Tibial nerve (tissue), 4 donors: ENCODE measurements around the gene TSTD2. TPM values are rescaled to one million over a fixed set of nuclear protein-coding genes. Genes with fewer than 3 reads are reported as not detected.

ENCODE experiments used
- DNase-seq, 2 donors: peaks; one replicate each; pipeline ENCODE4 v3.0.0-alpha.2; 2019; ENCODE audit warnings: low spot score in 2 of 2
- H3K27ac ChIP-seq, 4 donors: fragments of 200-600 bp; sonication (generic) in 3 of 4; one replicate each; pipeline ENCODE4 v1.5.1; 2017 to 2019; ENCODE audit warnings: mild to moderate bottlenecking in 1 of 4
- H3K27me3 ChIP-seq, 2 donors: fragments of 200-600 bp; sonication (generic) in 1 of 2; one replicate each; pipeline versions ENCODE4 v1.5.1 to v1.6.0; 2017 to 2019
- H3K36me3 ChIP-seq, 3 donors: fragments of 200-600 bp; sonication (generic); one replicate each; pipeline ENCODE4 v1.5.1; 2018 to 2019
- H3K4me1 ChIP-seq, 4 donors: fragments of 200-600 bp; sonication (generic) in 3 of 4; one replicate each; pipeline ENCODE4 v1.5.1; 2017 to 2019
- H3K4me3 ChIP-seq, 4 donors: fragments of 200-600 bp; sonication (generic) in 3 of 4; one replicate each; pipeline ENCODE4 v1.5.1; 2017 to 2019; ENCODE audit warnings: mild to moderate bottlenecking in 1 of 4, moderate library complexity in 1 of 4
- H3K9me3 ChIP-seq, 4 donors: fragments of 200-600 bp; sonication (generic) in 3 of 4; one replicate each; pipeline ENCODE4 v1.5.1; 2017 to 2019
- CTCF ChIP-seq, 5 experiments: fragments of 200-600 bp in 3 of 5; fragments of 450-650 bp in 2 of 5; sonication (generic) in 3 of 5; IDR thresholded peaks; one replicate each; pipeline ENCODE4 v1.5.1; 2016 to 2019; ENCODE audit warnings: antibody characterized with exemption in 5 of 5, mild to moderate bottlenecking in 3 of 5, moderate library complexity in 2 of 5
- EP300 ChIP-seq, 2 donors: sonication (generic); formaldehyde crosslinking; IDR thresholded peaks; one replicate each; pipeline ENCODE4 v1.6.1; 2017; ENCODE audit warnings: antibody characterized with exemption in 2 of 2, mild to moderate bottlenecking in 1 of 2
- POLR2A ChIP-seq, 2 donors: fragments of 450-650 bp; IDR thresholded peaks; one replicate each; pipeline ENCODE4 v1.6.1; 2017; ENCODE audit warnings: antibody characterized with exemption in 2 of 2, mild to moderate bottlenecking in 2 of 2, moderate library complexity in 2 of 2
- WGBS, 2 donors: methylation state at CpG; one replicate each; pipeline ENCODE4 v1.1.5; 2018; 5-methylcytosine and 5-hydroxymethylcytosine counted together
- total RNA-seq, 4 donors: library from RNA; depleted of rRNA; stranded (reverse); fragments of >200 nt; gene quantifications; one replicate each; pipeline ENCODE4 v1.1.0, GENCODE V29; 2016

The TSTD2 gene
- total RNA-seq, 4 donors from 2014 or later, result 14.0 to 54.1 (median 23.6) TPM

GRCh38 chr9:97635026-97635425 lies 1.9 kb upstream of the TSTD2 start:
- peaks cover 4 to 69% (median 36%) of the 10 kb centered on the region in 4 donors for H3K4me1 ChIP-seq
- no peak for DNase-seq
- no peaks in the 10 kb centered on the region for H3K9me3 ChIP-seq
- H3K27ac ChIP-seq, result peak overlapping the region in 1 of 4 donors; percentile 100
- H3K36me3 ChIP-seq, result no peaks in the 10 kb centered on the region
- TF ChIP-seq POLR2A (IDR thresholded peaks at IDR 0.05) (no peak), CTCF (IDR thresholded peaks at IDR 0.05) (no peak), EP300 (IDR thresholded peaks at IDR 0.05) (no peak)
- no peaks in the 10 kb centered on the region for H3K27me3 ChIP-seq
- peak overlapping the region in 3 of 4 donors; percentile 14 to 96 (median 77) for H3K4me3 ChIP-seq
- WGBS, 2 donors, result 73 to 75% methylated on average over 7 of the region's 7 CpGs

- no peak for DNase-seq
- no peaks in the 10 kb centered on the region for H3K9me3 ChIP-seq
- TF ChIP-seq CTCF (IDR thresholded peaks at IDR 0.05) (no peak), POLR2A (IDR thresholded peaks at IDR 0.05) (no peak)
- H3K27ac ChIP-seq, result peak overlapping the region; percentile 96 to 100 (median 97)
- H3K4me3 ChIP-seq, result peak overlapping the region; percentile 77 to 96 (median 90)
- 0 to 1% methylated on average over 26 to 42 of the region's 43 CpGs for WGBS, 2 donors
- H3K4me1 ChIP-seq, result peaks cover 4 to 75% (median 36%) of the 10 kb centered on the region in 4 donors
- no peaks in the 10 kb centered on the region for H3K27me3 ChIP-seq
- no peaks in the 10 kb centered on the region for H3K36me3 ChIP-seq
These were observed 807 bp upstream of the TSTD2 start for GRCh38 chr9:97633859-97634490.

GRCh38 chr9:97632248-97632984 lies 752 bp downstream of the TSTD2 start:
- Histone ChIP-seq H3K4me3 (peak overlapping the region; percentile 77 to 96 (median 90)), H3K9me3 (no peaks in the 10 kb centered on the region), H3K27ac (peak overlapping the region; percentile 96 to 100 (median 97)), H3K27me3 (no peaks in the 10 kb centered on the region), H3K4me1 (peaks cover 4 to 74% (median 36%) of the 10 kb centered on the region in 4 donors), H3K36me3 (no peaks in the 10 kb centered on the region)
- no peak for TF ChIP-seq CTCF (IDR thresholded peaks at IDR 0.05)
- TF ChIP-seq EP300 (IDR thresholded peaks at IDR 0.05), result no peak
- no peak for TF ChIP-seq POLR2A (IDR thresholded peaks at IDR 0.05)
- peak in 1 of 2 donors; percentile 23 for DNase-seq
- WGBS, 2 donors, result 1% methylated on average over 27 of the region's 27 CpGs

- no peak overlapping the region for H3K4me3 ChIP-seq
- H3K27ac ChIP-seq, result no peak overlapping the region
- no peaks in the 10 kb centered on the region for H3K27me3 ChIP-seq
- H3K36me3 ChIP-seq, result peaks cover 0 to 2% (median 0%) of the 10 kb centered on the region in 3 donors
- peaks cover 4 to 67% (median 26%) of the 10 kb centered on the region in 4 donors for H3K4me1 ChIP-seq
- DNase-seq, result no peak
- no peak for TF ChIP-seq EP300 (IDR thresholded peaks at IDR 0.05)
- TF ChIP-seq POLR2A (IDR thresholded peaks at IDR 0.05), result no peak
- TF ChIP-seq CTCF (IDR thresholded peaks at IDR 0.05), result no peak
- no peaks in the 10 kb centered on the region for H3K9me3 ChIP-seq
These were observed 2.6 kb downstream of the TSTD2 start for GRCh38 chr9:97630591-97630990.

- no peak overlapping the region for H3K4me3 ChIP-seq
- H3K27ac ChIP-seq, result no peak overlapping the region
- peaks cover 0 to 53% (median 12%) of the 10 kb centered on the region in 4 donors for H3K4me1 ChIP-seq
- no peaks in the 10 kb centered on the region for H3K9me3 ChIP-seq
- H3K36me3 ChIP-seq, result peaks cover 0 to 16% (median 0%) of the 10 kb centered on the region in 3 donors
- no peaks in the 10 kb centered on the region for H3K27me3 ChIP-seq
- TF ChIP-seq EP300 (IDR thresholded peaks at IDR 0.05) (no peak), CTCF (IDR thresholded peaks at IDR 0.05) (no peak), POLR2A (IDR thresholded peaks at IDR 0.05) (no peak)
- DNase-seq, result no peak
These were observed 4.0 kb downstream of the TSTD2 start for GRCh38 chr9:97629156-97629555.
